ENCODE data around the gene TNC. TPM values are rescaled to one million over a fixed set of nuclear protein-coding genes. Genes with fewer than 3 reads are reported as not detected.

Gene TNC
- total RNA-seq, 2 experiments from 2014 or later = 0.05 to 0.22 TPM

DNA sequence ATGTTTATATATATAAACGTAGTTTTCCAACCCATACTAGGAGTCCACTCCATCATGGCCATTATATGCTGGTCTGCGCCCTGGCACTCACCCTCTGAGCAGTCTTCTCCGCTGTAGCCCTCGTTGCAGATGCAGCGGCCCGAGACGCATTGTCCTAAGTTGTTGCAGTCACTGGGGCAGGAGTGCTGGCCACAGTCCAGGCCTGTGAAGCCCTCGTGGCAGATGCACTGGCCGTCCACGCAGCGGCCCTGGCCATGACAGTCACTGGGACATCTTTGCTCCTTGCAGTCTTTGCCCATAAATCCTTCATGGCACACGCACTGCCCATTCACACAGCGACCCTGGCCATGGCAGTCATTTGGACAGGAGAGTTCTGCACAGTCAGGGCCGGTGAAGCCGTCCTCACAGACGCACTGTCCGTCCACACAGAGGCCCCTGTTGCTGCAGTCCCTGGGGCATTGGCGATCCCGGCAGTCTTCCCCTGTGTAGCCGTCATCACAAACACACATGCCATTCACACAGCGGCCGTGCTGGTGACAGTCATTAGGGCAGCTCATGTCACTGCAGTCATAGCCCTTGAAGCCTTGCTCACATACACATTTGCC is 32.1 kb downstream of the TNC start:
- Mint-ChIP-seq H3K9me3 (no peaks in the 10 kb centered on the region), H3K4me3 (no peak overlapping the region), H3K27me3 (peaks cover 6% of the 10 kb centered on the region), H3K4me1 (ENCODE audit: low read depth) (no peaks in the 10 kb centered on the region), H3K27ac (no peak overlapping the region), H3K36me3 (ENCODE audit: low read depth) (no peaks in the 10 kb centered on the region)
- intact Hi-C loops (cut with micrococcal nuclease) = no loop called here
- ChIA-PET CTCF (no interaction called here), POLR2A (interaction anchor here (0.8 kb wide), 1 partner anchor 12 kb away, joined by 3 read pairs; no protein-coding TSS in a partner anchor)
- TF ChIP-seq, protein P1, sequence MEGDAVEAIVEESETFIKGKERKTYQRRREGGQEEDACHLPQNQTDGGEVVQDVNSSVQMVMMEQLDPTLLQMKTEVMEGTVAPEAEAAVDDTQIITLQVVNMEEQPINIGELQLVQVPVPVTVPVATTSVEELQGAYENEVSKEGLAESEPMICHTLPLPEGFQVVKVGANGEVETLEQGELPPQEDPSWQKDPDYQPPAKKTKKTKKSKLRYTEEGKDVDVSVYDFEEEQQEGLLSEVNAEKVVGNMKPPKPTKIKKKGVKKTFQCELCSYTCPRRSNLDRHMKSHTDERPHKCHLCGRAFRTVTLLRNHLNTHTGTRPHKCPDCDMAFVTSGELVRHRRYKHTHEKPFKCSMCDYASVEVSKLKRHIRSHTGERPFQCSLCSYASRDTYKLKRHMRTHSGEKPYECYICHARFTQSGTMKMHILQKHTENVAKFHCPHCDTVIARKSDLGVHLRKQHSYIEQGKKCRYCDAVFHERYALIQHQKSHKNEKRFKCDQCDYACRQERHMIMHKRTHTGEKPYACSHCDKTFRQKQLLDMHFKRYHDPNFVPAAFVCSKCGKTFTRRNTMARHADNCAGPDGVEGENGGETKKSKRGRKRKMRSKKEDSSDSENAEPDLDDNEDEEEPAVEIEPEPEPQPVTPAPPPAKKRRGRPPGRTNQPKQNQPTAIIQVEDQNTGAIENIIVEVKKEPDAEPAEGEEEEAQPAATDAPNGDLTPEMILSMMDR (IDR thresholded peaks at IDR 0.05) = no peak
- DNase-seq = no peak
- no peak for ATAC-seq

DNA sequence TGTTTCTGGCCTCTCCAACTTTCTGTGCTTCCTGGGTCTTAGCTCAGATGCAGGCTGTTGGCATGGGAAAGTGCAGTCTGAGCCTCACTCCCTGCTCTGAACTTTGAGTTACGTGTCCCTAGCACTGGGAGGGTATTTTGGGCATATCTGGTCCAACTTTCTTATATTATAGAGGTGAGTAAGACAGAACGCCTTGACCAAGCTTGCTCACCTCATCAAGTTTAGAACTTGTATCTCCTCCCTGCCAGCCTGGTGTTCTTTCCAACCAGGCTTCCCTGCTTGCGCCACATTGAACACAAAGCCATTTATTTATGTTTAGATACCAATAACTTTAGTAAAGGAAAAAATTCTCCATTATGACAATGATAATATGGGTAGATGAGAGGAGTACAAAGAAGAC is 33.2 kb downstream of the TNC start:
- no peak for ATAC-seq
- POLR2A ChIA-PET = no interaction called here
- CTCF ChIA-PET = no interaction called here
- H3K9me3 Mint-ChIP-seq = no peaks in the 10 kb centered on the region
- H3K27me3 Mint-ChIP-seq = peaks cover 4% of the 10 kb centered on the region
- H3K4me3 Mint-ChIP-seq = no peak overlapping the region
- H3K27ac Mint-ChIP-seq = no peak overlapping the region
- intact Hi-C loops (cut with micrococcal nuclease) = no loop called here
- no peaks in the 10 kb centered on the region for H3K4me1 Mint-ChIP-seq (ENCODE audit: low read depth)
- no peaks in the 10 kb centered on the region for H3K36me3 Mint-ChIP-seq (ENCODE audit: low read depth)
- DNase-seq = no peak
- TF ChIP-seq, protein P1 (IDR thresholded peaks at IDR 0.05) = no peak

DNA sequence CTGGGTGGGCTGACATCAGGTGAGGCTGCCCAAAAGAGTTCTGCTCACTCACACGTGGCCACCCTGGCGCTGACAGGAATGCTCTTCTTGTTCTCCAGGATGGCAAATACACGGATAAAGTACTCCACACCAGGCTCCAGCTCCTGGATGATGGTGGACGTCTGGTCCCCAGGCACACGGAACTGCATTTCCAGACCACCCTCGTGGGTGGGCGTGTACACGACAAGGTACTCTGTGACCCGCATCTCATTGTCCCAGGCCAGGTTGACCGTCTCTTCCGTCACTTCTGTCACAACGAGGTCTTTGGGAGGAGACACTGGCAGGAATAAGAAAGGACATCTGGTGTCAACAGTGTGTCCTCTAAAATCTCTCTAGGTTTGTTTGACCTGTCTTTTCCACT is 33.8 kb downstream of the TNC start:
- DNase-seq = no peak
- intact Hi-C loops (cut with micrococcal nuclease) = no loop called here
- TF ChIP-seq, protein P1 (IDR thresholded peaks at IDR 0.05) = no peak
- ChIA-PET CTCF (no interaction called here), POLR2A (no interaction called here)
- Mint-ChIP-seq H3K4me3 (no peak overlapping the region), H3K27ac (no peak overlapping the region), H3K36me3 (ENCODE audit: low read depth) (no peaks in the 10 kb centered on the region), H3K27me3 (peaks cover 4% of the 10 kb centered on the region), H3K4me1 (ENCODE audit: low read depth) (no peaks in the 10 kb centered on the region), H3K9me3 (no peaks in the 10 kb centered on the region)
- ATAC-seq = no peak

DNA sequence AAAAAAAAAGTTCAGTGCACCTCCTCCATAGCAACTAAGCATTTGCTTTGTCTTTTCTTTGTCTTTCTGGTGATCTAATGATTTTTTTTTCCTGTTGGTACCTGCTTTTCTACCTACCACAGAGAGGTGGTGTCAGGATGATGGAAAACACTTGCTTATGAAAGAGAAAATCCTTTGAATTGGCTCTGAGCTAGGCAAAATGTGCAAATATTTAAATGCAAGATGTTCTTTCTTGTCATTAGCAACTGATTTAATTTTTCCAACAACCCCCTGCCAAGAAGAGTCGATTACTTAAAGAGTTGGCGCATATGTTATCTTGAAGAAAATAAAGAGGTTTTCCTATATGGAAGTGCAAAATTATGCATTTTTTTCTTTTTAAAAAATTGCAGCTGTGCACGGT is 37.7 kb downstream of the TNC start:
- ChIA-PET POLR2A (no interaction called here), CTCF (no interaction called here)
- DNase-seq (no peak), ATAC-seq (no peak)
- no peaks in the 10 kb centered on the region for H3K36me3 Mint-ChIP-seq (ENCODE audit: low read depth)
- no peaks in the 10 kb centered on the region for H3K4me1 Mint-ChIP-seq (ENCODE audit: low read depth)
- H3K27me3 Mint-ChIP-seq = peaks cover 4% of the 10 kb centered on the region
- H3K27ac Mint-ChIP-seq = no peak overlapping the region
- TF ChIP-seq, protein P1 (IDR thresholded peaks at IDR 0.05) = no peak
- intact Hi-C loops (cut with micrococcal nuclease) = no loop called here
- H3K9me3 Mint-ChIP-seq = no peaks in the 10 kb centered on the region
- H3K4me3 Mint-ChIP-seq = no peak overlapping the region

DNA sequence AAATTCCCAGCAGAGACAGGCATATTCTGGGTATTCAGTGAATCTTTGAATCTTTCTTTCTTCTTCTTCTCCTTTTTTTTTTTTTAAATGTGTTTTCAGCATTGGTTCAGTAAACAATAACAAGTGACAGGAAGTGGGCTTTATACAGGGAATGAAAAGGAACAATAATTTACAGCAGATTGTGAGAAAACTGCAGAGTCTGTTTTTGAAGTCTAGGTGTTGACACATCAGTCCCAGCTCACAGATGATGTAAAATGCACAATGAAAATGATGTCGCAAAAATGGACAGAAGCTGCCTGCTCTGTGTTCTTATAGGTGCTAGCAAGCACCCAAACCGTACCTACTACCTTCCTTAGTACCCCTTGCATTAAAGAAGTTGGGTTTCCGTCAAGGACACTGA is 38.8 kb downstream of the TNC start:
- intact Hi-C loops (cut with micrococcal nuclease) = no loop called here
- Mint-ChIP-seq H3K36me3 (ENCODE audit: low read depth) (no peaks in the 10 kb centered on the region), H3K9me3 (no peaks in the 10 kb centered on the region), H3K27me3 (peaks cover 4% of the 10 kb centered on the region), H3K4me1 (ENCODE audit: low read depth) (no peaks in the 10 kb centered on the region), H3K27ac (no peak overlapping the region), H3K4me3 (no peak overlapping the region)
- ATAC-seq = no peak
- TF ChIP-seq, protein P1 (IDR thresholded peaks at IDR 0.05) = no peak
- no peak for DNase-seq
- POLR2A ChIA-PET = no interaction called here
- CTCF ChIA-PET = no interaction called here

Data from activated CD8-positive, alpha-beta T cell treated with anti-CD3 and anti-CD28 coated beads for 36 hours (primary cell).